IMR-90 (cell line): Measurements from ENCODE around the gene PAQR7.

Experiments used
- BHLHE40 ChIP-seq: fragments of 150-350 bp; IDR thresholded peaks from 2 replicates; pipeline ENCODE4 v1.6.1; 2016; ENCODE audit warnings: mild to moderate bottlenecking, low read depth, low read length
- CEBPB ChIP-seq: IDR thresholded peaks from 2 replicates; pipeline ENCODE4 v1.6.1; 2012; ENCODE audit warnings: low read depth, low read length, improper control_type of control experiment
- CHD1 ChIP-seq: IDR thresholded peaks from 2 replicates; pipeline ENCODE4 v1.6.1; 2012; ENCODE audit warnings: low read depth, low read length, improper control_type of control experiment
- CTCF ChIP-seq: conservative IDR thresholded peaks from 2 replicates; pipeline ENCODE4 v1.5.1; 2012; ENCODE audit warnings: mild to moderate bottlenecking, low read depth, low read length, improper control_type of control experiment
- ELK1 ChIP-seq: fragments of 150-350 bp; IDR thresholded peaks from 2 replicates; pipeline ENCODE4 v1.6.1; 2016; ENCODE audit warnings: low read depth, mild to moderate bottlenecking, low read length, moderate library complexity, borderline replicate concordance
- FOS ChIP-seq: fragments of 150-350 bp; IDR thresholded peaks from 2 replicates; pipeline ENCODE4 v1.6.1; 2016; ENCODE audit warnings: low read depth, low read length
- MAZ ChIP-seq: IDR thresholded peaks from 2 replicates; pipeline ENCODE4 v1.6.1; 2012; ENCODE audit warnings: low read depth, mild to moderate bottlenecking, low read length, improper control_type of control experiment, moderate library complexity, borderline replicate concordance
- MXI1 ChIP-seq: IDR thresholded peaks from 2 replicates; pipeline ENCODE4 v1.6.1; 2012; ENCODE audit warnings: low read depth, mild to moderate bottlenecking, low read length, moderate library complexity, borderline replicate concordance
- POLR2A ChIP-seq: IDR thresholded peaks from 2 replicates; pipeline ENCODE4 v1.6.1; 2012; ENCODE audit warnings: mild to moderate bottlenecking, low read depth, low read length
- RAD21 ChIP-seq: IDR thresholded peaks from 2 replicates; pipeline ENCODE4 v1.6.1; 2012; ENCODE audit warnings: low read length, improper control_type of control experiment
- RFX5 ChIP-seq: IDR thresholded peaks from 2 replicates; pipeline ENCODE4 v1.8.0; 2012; ENCODE audit warnings: low read depth, mild to moderate bottlenecking, low read length, moderate library complexity
- SMC3 ChIP-seq: fragments of 150-350 bp; IDR thresholded peaks from 2 replicates; pipeline ENCODE4 v1.6.1; 2016; ENCODE audit warnings: low read depth, mild to moderate bottlenecking, antibody characterized with exemption, low read length, moderate library complexity

- TF ChIP-seq POLR2A = no peak
- TF ChIP-seq CTCF = no peak
- TF ChIP-seq RFX5 = no peak
- TF ChIP-seq CEBPB = no peak
- no peak for TF ChIP-seq MXI1
- no peak for TF ChIP-seq ELK1
- no peak for TF ChIP-seq CHD1
- no peak for TF ChIP-seq SMC3
- TF ChIP-seq MAZ = no peak
- TF ChIP-seq RAD21 = no peak
- TF ChIP-seq BHLHE40 = no peak
- no peak for TF ChIP-seq FOS
These were observed 17.6 kb upstream of the PAQR7 start for GRCh38 chr1:25893116-25893515.
